OCI-M2 (cell line): ENCODE measurements around the gene TMEM223.
"Not testable (repeated sequence)": the region's sequence is repeated elsewhere in the genome, so short reads cannot be mapped to it uniquely, and the experiment has no call there.

Experiments
- DNase-seq: peaks from one replicate; lab custom pipeline; 2025; ENCODE audit not compliant: unreplicated experiment; lab: John Stamatoyannopoulos, UW

The TMEM223 gene, protein sequence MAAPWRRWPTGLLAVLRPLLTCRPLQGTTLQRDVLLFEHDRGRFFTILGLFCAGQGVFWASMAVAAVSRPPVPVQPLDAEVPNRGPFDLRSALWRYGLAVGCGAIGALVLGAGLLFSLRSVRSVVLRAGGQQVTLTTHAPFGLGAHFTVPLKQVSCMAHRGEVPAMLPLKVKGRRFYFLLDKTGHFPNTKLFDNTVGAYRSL

DNA sequence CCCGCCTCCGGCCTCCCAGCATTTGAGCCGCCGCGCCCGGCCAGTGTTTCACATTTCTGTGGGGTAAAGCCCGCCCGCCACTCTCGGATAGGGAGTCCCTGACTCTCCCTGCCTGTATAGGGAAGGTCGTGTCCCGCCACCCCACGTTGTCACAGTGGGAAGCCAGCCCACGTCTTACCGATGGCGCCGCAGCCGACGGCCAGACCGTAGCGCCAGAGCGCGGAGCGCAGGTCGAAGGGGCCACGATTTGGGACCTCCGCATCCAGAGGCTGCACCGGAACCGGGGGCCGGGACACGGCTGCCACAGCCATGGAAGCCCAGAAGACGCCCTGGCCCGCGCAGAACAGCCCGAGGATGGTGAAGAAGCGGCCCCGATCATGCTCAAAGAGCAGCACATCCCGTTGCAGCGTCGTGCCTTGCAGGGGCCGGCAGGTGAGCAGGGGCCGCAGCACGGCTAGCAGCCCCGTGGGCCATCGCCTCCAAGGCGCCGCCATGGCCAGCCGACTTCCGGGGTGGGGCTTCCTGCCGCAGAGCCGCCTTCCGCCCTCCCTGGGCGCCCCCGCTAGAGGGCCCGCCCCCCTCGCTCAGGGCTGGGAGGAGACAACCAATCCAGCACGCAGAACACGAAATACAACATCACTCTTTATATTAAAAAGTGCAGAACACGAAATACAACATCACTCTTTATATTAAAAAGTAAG, at the start of gene TMEM223:
Gene TMEM223 (minus strand): TSS at position 506 of the 701 bp plus-strand sequence. CDS start 12 bp downstream, at position 494.
- DNase-seq: peak; percentile 32

DNA sequence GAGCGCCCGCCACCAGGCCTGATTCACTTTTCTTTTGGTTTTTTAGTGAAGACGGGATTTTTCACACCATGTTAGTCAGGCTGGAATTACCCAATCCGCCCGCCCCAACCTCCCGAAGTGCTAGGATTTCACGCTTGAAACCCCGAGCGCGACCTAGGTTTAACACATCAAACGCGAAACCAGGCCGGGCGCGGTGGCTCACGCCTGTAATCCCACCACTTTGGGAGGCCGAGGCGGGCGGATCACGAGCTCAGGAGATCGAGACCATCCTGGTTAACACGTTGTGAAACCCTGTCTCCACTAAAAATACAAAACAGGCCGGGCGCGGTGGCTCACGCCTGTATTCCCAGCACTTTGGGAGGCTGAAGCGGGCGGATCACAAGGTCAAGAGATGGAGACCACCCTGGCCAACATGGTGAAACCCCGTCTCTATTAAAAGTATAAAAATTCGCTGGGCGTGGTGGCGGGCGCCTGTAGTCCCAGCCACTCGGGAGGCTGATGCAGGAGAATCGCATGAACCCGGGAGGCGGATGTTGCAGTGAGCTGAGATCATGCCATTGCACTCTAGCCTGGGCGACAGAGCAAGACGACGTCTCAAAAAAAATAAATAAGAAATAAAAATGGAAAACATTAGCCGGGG, 49.0 kb upstream of the TMEM223 start:
- DNase-seq: not testable (repeated sequence)

DNA sequence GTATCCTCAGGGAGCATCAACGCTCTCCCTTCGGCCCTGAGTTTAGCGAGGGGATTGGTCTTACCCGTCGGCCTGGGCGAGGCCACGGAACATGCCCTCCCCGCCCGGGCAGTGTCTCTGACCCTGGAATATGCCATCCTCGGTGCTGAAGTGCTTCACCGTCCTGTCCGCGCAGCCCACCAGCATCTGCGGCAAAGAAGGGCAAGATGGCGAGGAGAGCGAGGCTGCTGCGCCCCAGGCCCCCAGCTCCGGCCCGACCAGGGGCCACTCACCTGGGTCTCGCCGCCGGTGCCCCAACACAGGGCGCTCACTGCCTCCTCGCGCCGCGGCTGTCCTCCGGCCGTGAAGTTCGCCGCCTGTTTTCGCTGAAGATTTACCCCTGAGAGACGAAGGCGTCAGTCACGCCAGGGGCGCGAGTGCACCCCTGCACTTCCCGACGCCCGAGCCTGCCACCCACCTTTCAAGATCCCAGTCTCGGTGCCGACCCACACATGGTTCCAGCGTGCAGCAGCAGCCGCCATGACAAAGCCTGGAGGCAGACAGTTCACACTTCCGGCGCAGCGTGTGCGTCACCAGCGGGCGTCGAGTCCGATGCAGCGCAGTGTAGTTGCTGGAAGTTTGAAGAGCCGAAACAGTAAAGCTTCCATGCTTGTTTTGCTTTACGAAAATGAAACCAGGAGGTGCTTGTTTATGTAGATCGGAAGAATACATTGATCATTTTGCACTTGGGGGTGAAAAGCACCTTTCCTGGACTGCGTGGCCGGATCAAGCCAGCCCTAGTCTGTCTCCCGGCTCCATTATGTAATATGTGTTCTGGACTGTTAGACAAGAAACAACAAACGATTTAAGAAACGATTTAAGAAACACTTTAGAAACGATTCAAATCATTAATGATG, 47.5 kb upstream of the TMEM223 start, which contains the start of gene WDR74:
Gene WDR74 (minus strand): TSS at position 541 of the 896 bp plus-strand sequence. CDS start 20 bp downstream, at position 521.
- peak; percentile 66 for DNase-seq

DNA sequence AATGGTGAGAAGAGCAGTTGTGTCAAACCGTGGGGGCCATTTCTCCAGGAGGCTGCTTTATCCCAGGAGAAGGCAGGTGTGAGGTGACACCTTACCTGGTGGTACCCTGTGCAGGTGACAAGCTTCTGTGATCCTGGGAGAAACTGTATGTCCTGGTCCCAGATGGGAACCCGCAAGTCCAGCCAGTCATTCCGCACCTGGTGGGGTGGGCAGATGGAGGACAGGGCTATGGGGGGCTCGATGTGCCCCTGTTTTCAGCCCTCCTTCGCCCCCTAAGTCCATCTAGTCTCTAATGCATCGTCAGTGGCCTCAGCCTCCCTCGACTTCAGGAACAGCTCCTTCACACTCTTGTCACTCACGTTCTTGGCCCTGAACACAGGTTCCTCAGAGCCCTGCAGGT, 43.5 kb upstream of the TMEM223 start:
- DNase-seq: no peak

DNA sequence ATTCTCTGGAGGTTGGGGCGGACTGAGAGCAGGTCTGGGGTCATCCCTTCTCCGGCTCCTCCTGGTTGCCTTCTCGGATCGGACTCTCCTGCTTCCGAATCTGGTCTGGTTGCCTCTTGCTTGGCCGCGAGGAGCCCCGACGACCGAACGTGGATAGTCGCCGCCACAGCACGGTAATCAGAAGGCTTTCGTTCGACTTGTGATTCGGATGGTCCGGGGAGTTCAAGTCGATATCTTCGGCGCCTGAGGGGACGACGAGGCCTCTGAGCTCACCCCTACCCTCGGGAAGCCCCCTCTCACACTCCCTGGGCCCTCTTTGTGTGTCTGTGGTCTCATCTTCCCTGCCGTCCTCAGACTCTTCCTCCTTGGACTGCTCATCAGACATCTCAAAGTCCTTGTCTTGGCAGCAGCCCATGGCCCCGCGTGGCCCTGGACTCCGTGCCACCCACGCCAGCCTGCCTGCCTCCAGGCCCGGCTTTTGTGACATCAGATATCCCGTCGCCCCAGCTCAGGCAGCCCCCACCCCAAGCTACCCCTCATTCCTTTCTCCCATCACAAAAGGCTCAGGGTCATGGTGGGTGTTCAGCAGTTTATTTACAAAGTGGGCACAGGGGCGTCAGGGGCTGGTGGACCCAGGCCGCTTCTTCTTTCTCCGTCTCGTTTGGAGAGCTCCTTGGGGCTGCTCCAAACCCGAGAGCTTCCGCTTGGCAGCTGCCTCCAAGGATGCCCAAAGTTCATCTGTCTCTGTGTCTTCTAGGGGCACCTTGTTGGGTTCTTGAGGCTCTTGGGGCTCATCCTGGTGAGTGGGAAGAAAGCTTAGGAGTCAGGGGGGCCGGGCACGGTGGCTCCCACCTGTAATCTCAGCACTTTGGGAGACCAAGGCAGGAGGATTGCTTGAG, 40.8 kb upstream of the TMEM223 start, which contains the start of gene TEX54:
Gene TEX54 (minus strand): TSS at position 506 of the 899 bp plus-strand sequence.
- DNase-seq: no peak

DNA sequence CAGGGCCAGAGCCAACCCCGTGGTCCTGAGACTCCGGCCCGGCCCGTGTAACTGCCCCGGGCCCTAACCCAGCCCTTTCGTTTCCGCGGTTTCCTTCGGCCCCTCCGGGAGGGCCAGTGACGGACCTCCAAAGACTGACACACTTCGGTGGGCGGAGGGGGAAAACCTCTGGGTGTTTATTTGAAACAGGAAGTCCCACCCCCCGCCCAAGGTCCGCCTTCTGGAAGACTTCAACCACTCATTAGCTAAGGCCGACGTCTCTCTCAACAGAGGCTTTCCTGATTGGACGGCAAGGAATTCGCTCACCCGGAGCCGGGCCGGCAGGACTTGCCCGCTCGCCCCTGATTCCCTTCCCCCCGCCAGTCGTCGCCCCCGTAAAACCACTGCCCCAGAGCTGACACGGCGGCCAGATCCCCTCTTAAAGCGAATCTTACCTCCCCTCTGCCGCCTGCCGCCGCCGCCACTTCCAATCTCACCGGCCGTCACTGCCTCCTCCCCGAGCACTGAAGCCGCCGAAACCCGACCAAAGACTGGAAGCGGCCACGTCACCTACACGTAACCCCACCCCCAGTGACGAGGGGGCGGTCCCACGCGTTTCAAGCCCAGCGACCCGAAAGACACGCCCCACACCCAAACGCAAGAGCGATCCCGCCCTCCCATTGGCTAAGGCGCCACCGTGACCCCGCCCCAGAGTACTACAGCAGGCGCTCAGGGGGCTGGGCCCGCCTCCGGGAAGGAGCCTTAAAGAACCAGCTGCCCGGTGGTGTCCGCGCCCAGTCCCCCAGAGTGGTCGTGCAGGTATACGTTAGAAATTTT, 39.9 kb upstream of the TMEM223 start, which contains the start of gene STX5:
Gene STX5 (minus strand): TSS at position 532 of the 816 bp plus-strand sequence. CDS start 808 bp downstream, outside the sequence.
- DNase-seq: peak; percentile 67

DNA sequence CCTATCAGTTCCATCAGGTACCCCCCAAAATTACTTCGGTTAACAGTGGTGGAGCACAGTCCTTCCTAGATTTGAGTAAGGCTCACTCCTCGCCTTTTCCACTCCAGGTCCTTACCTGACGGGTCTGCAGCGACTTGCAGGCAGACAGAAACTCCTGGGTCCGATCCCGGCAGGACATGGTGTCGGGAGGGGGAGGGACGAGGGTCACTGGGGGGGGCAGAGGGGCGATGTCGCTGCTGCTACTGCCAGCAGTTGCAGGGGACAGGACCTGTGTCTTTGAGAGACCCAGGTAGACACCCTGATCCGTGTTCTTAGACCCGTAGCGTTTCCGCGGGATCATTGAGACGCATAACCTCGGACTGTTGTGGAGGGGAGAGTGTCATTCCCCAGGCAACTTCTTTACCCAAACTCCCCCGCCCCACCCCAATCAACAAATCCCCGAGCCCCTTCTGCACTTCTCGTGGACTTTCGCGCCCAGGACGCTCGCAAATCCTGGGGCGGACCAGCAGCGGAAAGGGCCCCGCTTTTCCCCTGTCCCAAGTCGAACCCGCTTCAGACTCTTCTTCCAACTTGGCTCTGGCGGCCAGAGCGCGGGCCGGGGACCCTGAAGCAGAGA, 39.2 kb upstream of the TMEM223 start:
- DNase-seq: no peak

DNA sequence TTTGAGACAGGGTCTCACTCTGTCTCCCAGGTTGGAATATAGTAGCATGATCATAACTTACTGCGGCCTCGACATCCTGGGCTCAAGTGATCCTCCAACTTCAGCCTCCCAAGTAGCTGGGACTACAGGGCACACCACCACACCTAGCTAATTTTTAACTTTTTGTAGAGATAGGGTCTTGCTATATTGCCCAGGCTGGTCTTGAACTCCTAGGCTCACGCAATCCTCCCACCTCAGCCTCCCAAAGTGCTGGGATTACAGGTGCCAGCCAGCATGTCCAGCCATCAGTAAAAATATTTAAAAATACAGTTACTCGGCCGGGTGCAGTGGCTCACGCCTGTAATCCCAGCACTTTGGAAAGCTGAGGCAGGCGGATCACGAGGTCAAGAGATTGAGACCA, 36.3 kb upstream of the TMEM223 start:
- DNase-seq: not testable (repeated sequence)

DNA sequence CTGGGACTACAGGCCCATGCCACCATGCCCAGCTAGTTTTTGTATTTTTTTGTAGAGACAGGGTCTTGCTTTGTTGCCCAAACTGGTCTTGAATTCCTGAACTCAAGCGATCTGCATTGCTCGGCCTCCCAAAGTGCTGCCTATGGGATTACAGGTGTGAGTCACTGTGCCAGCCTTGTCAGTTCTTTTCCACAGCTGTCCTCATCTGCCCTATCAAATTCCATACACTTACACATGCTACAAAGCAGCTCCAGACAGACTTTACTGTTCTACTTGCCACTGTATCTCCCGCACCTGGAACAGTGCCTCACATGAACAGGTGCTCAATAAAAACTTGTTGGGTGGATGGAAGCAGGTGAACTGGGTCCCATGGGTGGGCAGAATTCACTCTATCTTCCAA, 31.9 kb upstream of the TMEM223 start:
- no peak for DNase-seq

DNA sequence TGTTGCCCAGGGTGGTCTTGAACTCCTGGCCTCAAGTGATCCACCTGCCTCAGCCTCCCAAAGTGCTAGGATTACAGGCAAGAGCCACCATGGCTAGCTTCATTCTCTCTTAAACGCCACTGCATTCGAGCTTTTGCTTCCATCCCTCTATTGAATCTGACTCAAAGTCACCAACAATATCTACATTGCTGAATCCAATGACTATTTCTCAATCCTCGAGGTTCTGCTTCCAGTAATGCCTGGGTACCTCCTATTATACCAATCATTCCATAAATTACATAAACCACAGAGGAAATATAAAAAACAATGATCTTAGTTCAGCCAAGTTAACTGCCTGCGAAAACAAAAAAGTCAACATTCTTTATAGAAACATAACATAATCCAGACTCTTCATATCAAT, 25.3 kb upstream of the TMEM223 start:
- DNase-seq: no peak

DNA sequence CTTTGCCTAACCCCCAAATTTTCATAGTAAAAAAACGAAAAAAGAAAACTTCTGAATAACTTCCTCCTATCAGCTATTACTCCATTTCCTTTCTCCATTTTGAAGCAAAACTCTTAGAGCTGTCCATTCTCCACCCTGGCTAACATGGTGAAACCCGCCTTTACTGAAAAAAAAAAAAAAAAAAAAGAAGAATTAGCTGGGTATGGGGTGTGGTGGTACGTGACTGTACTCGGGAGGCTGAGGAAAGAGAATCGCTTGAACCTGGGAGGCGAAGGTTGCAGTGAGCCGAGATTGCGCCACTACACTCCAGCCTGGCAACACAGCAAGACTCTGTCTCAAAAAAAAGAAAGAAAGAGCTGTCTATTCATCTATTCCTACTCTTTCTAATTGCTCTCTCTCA, 24.8 kb upstream of the TMEM223 start:
- no peak for DNase-seq

DNA sequence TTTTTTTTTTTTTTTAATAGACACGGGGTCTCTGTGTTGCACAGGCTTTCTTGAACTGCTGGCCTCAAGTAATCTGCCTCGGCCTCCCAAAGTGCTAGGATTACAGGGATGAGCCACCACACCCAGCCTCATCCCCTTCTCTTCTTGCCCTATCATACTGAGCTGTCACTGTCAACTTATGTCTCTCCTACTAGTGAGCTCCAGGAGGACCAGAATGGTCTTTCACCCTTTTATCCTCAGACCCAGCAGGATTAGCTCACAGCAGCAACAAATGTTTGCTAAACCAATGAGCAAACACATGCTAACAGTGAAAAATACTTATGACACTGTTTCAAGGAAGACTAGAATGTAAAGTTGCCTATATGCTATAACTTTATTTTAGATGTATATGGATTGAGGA, 19.9 kb upstream of the TMEM223 start:
- no peak for DNase-seq

DNA sequence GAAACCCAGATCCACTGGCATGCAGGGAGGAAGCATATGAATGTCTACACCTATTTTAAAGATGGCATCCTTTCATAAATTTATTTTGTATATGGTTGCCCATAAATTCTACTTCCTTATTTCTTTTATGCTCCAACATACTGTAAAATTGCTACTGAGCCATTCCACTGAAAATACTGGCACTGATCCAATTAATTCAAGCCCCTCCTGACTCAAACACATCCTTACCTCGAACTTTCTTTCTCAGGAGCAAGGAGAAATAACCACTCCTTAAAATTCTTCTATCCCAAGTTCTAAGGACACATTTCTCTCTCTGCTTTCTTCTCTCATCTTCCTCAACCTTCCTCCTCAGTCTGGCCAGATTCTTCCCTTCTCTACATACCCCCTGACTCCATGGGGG, 18.9 kb upstream of the TMEM223 start:
- no peak for DNase-seq

DNA sequence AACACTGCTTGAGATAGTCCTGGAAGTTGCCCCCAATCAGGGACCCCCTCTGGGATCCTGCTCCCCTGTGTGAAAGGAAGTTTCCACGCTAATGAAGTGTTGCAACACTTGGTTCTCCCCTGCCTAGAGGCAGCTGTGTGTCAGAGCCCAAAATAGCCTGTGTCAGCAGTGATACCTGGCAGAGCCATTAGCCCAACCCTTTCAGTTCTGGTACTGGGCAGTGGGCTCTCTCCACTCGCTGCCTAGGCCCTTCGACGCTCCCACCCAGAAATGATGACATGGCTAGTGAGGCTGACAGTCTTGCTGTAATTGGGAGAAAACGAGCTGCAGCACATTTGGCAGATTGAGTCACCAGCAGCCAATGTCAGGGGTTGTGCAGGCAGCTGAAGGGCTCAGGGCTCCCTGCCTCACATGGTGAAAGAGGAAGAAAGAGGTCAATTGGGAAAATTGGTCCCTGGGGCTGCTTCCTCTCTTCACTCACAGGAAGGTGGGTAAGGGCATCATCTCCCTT, 14.9 kb upstream of the TMEM223 start:
- DNase-seq: no peak

DNA sequence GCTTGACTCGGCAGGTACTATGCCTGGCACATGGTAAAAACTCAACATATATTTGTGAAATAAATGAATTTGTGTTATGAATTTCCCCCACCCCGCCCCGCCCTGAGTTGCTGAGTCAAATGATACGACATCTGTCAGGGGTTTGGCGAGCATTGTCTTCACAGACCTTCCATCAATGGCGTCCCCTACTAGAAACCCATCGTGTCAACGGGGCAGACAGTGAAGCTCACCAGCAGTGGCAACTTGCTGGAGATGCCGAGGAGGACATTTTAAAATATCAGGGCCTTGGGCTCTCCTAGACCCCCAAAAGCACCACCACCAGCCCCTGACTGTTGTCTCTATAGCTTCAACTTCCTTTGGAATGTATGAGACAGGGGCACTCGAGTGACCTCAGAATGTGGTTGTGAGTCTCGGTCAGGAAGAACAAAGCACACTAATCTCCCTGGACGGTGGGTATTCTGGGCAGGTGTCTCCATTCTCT, 14.2 kb upstream of the TMEM223 start:
- DNase-seq: no peak

DNA sequence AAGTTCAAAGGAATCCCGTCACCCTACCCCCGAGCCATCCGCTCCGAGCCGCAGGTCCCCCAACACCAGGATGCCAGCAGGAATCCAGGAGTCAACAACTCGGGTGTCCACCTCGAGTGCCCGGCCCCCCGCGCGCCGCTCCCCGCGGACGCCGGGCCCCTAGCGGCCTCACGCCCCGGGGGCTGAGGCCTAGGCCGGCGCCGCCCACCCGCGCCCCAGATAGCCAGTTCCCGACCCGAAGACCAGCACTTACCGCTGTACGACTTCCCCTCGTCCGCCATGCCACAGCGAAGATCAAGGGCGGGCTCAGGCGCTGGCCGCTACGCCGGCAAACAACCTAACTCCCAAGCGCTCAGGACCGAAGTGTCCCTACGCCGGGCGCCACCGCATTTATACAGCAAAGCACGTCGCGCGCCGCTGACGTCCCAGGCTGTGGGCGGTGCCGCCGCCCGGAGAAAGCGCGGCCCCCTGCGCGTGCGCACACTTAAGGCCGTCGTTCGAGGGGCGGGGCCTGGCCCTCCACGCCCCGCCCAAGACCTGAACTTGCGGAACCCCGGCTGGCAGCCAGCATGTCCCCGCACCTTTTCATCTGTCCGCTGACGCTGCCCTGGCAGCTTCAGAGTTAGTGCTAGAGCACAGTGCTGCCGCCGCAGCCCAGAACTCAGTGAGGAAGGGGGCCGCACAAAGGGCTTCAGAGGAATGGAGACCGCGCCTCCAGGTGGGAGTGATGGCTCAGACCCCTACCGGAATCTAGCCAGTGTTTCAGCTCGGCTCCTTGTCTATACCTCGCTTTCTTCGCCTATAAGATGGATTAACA, 13.5 kb upstream of the TMEM223 start, which contains the start of gene NXF1:
Gene NXF1 (minus strand): TSS at position 365 of the 817 bp plus-strand sequence. CDS start 84 bp downstream, at position 281.
- peak; percentile 65 for DNase-seq
